ENCODE results near the gene LRP1B. TPM values are rescaled to one million over a fixed set of nuclear protein-coding genes. Genes with fewer than 3 reads are reported as not detected.

The LRP1B gene
- total and polyA plus RNA-seq, 2 of the 8 experiments (the other 6 are each of a cell fraction or from before 2014, with no cell fraction given): 0.03 TPM; not detected in 1

GRCh38 chr2:141364821-141365220 lies 766.0 kb downstream of the LRP1B start:
- Histone ChIP-seq H3K36me3 (ENCODE audit: control insufficient read depth in 2 of 4, insufficient read depth in 4 of 4, low read length in 3 of 4) (no peaks in the 10 kb centered on the region), H3K4me2 (ENCODE audit: insufficient read depth in 1 of 2, low read depth in 2 of 2, low read length in 2 of 2) (no peak overlapping the region), H2BK12ac (ENCODE audit: low read depth, low read length) (no peak overlapping the region), H3K14ac (ENCODE audit: insufficient read length) (no peak overlapping the region), H3K79me2 (ENCODE audit: control insufficient read depth in 1 of 2, insufficient read depth in 2 of 2, low read length in 2 of 2) (no peaks in the 10 kb centered on the region), H2BK120ac (replicated peaks; ENCODE audit: low read depth, low read length) (no peak overlapping the region), H2AK5ac (ENCODE audit: low read depth, low read length) (no peak overlapping the region), H3K23ac (ENCODE audit: insufficient read length) (no peak overlapping the region), H3K4ac (replicated peaks; ENCODE audit: insufficient read length, low read depth, low read length) (no peak overlapping the region), H3K9me3 (ENCODE audit: insufficient read depth in 2 of 2, low read depth in 1 of 2, low read length in 1 of 2) (no peaks in the 10 kb centered on the region), H4K5ac (ENCODE audit: insufficient read length, low read depth, low read length) (no peak overlapping the region), H3K4me1 (replicated peaks in 1 of 4; ENCODE audit: control insufficient read depth in 3 of 4, insufficient read depth in 4 of 4, low read length in 3 of 4) (no peaks in the 10 kb centered on the region), H4K8ac (ENCODE audit: extremely low read depth, insufficient read depth, low read length) (no peak overlapping the region), H3K79me1 (ENCODE audit: low read depth, low read length) (no peaks in the 10 kb centered on the region), H3K18ac (ENCODE audit: extremely low read depth, low read length) (no peak overlapping the region), H4K91ac (replicated peaks; ENCODE audit: insufficient read length, low read length) (no peak overlapping the region), H2AFZ (ENCODE audit: low read length) (no peak overlapping the region), H3K4me3 (ENCODE audit: extremely low read depth in 1 of 4, insufficient read depth in 2 of 4, low read depth in 3 of 4, low read length in 4 of 4) (no peak overlapping the region), H3K9ac (replicated peaks in 1 of 4; ENCODE audit: extremely low read depth in 1 of 4, low read depth in 3 of 4, low read length in 3 of 4) (no peak overlapping the region), H4K20me1 (replicated peaks in 1 of 2; ENCODE audit: control insufficient read depth in 1 of 2, insufficient read depth in 2 of 2, low read length in 2 of 2) (no peaks in the 10 kb centered on the region), H3K56ac (replicated peaks; ENCODE audit: insufficient read length, low read depth, low read length) (no peak overlapping the region), H3K27me3 (replicated peaks in 1 of 4; ENCODE audit: control insufficient read depth in 3 of 4, extremely low read depth in 1 of 4, insufficient read depth in 3 of 4, low read length in 3 of 4) (no peaks in the 10 kb centered on the region), H3K27ac (ENCODE audit: low read depth, low read length) (no peak overlapping the region), H2BK5ac (ENCODE audit: low read depth, low read length) (no peak overlapping the region), H2BK15ac (ENCODE audit: low read length) (no peak overlapping the region), H2BK20ac (ENCODE audit: low read length) (no peak overlapping the region), H3K23me2 (ENCODE audit: low read depth, low read length) (no peaks in the 10 kb centered on the region)
- FAIRE-seq: no peak
- TF ChIP-seq SIX5 (IDR thresholded peaks at IDR 0.05; ENCODE audit: low read depth, low read length) (no peak), JUND (IDR thresholded peaks at IDR 0.05; ENCODE audit: low read length) (no peak), POLR2A (IDR thresholded peaks at IDR 0.05; ENCODE audit: control extremely low read depth in 1 of 2, low read depth in 2 of 2, low read length in 2 of 2) (no peak), CBX8 (IDR thresholded peaks at IDR 0.05; ENCODE audit: borderline replicate concordance, low read depth, low read length) (no peak), BACH1 (IDR thresholded peaks at IDR 0.05; ENCODE audit: low read length) (no peak), SIN3A (conservative IDR thresholded peaks at IDR 0.05 in 1 of 2, IDR thresholded peaks at IDR 0.05 in 1 of 2; ENCODE audit: low read depth in 1 of 2, low read length in 2 of 2) (no peak), POU5F1 (IDR thresholded peaks at IDR 0.05; ENCODE audit: low read depth, low read length) (no peak), SP2 (IDR thresholded peaks at IDR 0.05; ENCODE audit: low read length) (no peak), BRCA1 (IDR thresholded peaks at IDR 0.05; ENCODE audit: low read depth, low read length) (no peak), CTCF (IDR thresholded peaks at IDR 0.05; ENCODE audit: control extremely low read depth in 1 of 3, insufficient read depth in 1 of 3, low read depth in 1 of 3, low read length in 3 of 3) (no peak), CREB1 (IDR thresholded peaks at IDR 0.05) (no peak), TAF1 (IDR thresholded peaks at IDR 0.05; ENCODE audit: low read depth, low read length) (no peak), SIRT6 (IDR thresholded peaks at IDR 0.05; ENCODE audit: low read length) (no peak)
- ChIA-PET POLR2A (ENCODE audit: partially characterized antibody) (interaction anchor here (0.6 kb wide), 1 partner anchor 541 kb away, joined by 3 read pairs; no protein-coding TSS in a partner anchor), CTCF (ENCODE audit: partially characterized antibody) (interaction anchor here (0.6 to 0.7 kb wide), 2 partner anchors 23 to 421 kb away, joined by 3 read pairs; no protein-coding TSS in a partner anchor)
- DNase-seq (ENCODE audit: low read depth in 1 of 2, low spot score in 2 of 2): no peak
- WGBS, 2 experiments (ENCODE audit: extremely low coverage in 1 of 2, insufficient coverage in 1 of 2, insufficient read length in 1 of 2, insufficient replicate concordance in 2 of 2, low coverage in 1 of 2, low lambda C conversion rate in 2 of 2, missing lambda C conversion rate in 1 of 2): 79% methylated on average over 1 of the region's 1 CpG; no CpG with 5 or more reads in 1 of the 2 experiments

Measured in H1 (cell line).